Adrenal gland (tissue), 12 donors: ENCODE results near the gene DNMT1. TPM values are rescaled to one million over a fixed set of nuclear protein-coding genes. Genes with fewer than 3 reads are reported as not detected.

Experiments used
- DNase-seq, 7 donors: peaks; one replicate each; pipeline ENCODE4 v3.0.0-alpha.2; 2019 to 2020
- H3K27ac ChIP-seq, 5 donors: fragments of 200-600 bp; sonication (generic) in 4 of 5; 1 replicate in 3 of 5; 2 replicates in 2 of 5; pipeline versions ENCODE4 v1.5.1 to v1.8.0; 2016 to 2020; ENCODE audit warnings: mild to moderate bottlenecking in 1 of 5
- H3K27me3 ChIP-seq: fragments of 200-600 bp; 2 replicates; pipeline ENCODE4 v1.8.0; 2021
- H3K36me3 ChIP-seq, 2 donors: fragments of 200-600 bp; replicated peaks in 1 of 2; 1 replicate in 1 of 2; 2 replicates in 1 of 2; pipeline versions ENCODE4 v1.5.1 to v1.8.0; 2018 to 2022
- H3K4me1 ChIP-seq, 2 donors: fragments of 200-600 bp; replicated peaks in 1 of 2; 1 replicate in 1 of 2; 2 replicates in 1 of 2; pipeline versions ENCODE4 v1.5.1 to v1.8.0; 2018 to 2021
- H3K4me3 ChIP-seq, 4 donors: fragments of 200-600 bp; sonication (generic) in 3 of 4; one replicate each; pipeline ENCODE4 v1.5.1; 2016 to 2018
- H3K9me3 ChIP-seq, 3 donors: fragments of 200-600 bp; sonication (generic) in 1 of 3; replicated peaks in 1 of 3; 1 replicate in 2 of 3; 2 replicates in 1 of 3; pipeline versions ENCODE4 v1.5.1 to v1.8.0; 2016 to 2021
- POLR2A ChIP-seq, 2 donors: fragments of 450-650 bp; IDR thresholded peaks; one replicate each; pipeline ENCODE4 v1.6.1; 2017; ENCODE audit warnings: antibody characterized with exemption in 2 of 2, mild to moderate bottlenecking in 2 of 2, moderate library complexity in 1 of 2
- WGBS, 4 donors: extraction: QIAGEN DNeasy Blood & Tissue Kit in 2 of 4; methylation state at CpG; one replicate each; pipeline versions ENCODE4 v1.1.5 to v1.1.7; 2013 to 2017; 5-methylcytosine and 5-hydroxymethylcytosine counted together
- intact Hi-C, 2 donors: fragments of 100-400 bp; cut with DNase I; formaldehyde crosslinking; loops; one replicate each; pipeline versions ENCODE4 v1.14.1 to v1.15.0; 2022 to 2023
- polyA plus RNA-seq, 3 donors: library from polyadenylated mRNA; stranded (reverse); fragments of 200-250 nt in 2 of 3; fragments of 350-450 nt in 1 of 3; fragmentation: Illumina TruSeq in 1 of 3; extraction: RNeasy Lipid Tissue Mini Kit (QIAGEN cat#74804) in 1 of 3; gene quantifications; one replicate each; pipeline ENCODE4 v1.2.3, GENCODE V29; 2013 to 2014
- total RNA-seq, 9 donors: library from RNA; depleted of rRNA in 4 of 9; stranded (reverse); fragments of >200 nt in 4 of 9; fragments of 120-200 nt in 1 of 9; fragmentation: NEBNext Ultra II Directional in 1 of 9; extraction: Animal tissue kit (Norgen Biotek cat#: 25700) in 1 of 9; gene quantifications; one replicate each; pipeline versions ENCODE4 v1.1.0 to v1.2.4, GENCODE V29; 2013 to 2023
- TF ChIP-seq, protein P1 (sequence below), 6 experiments: fragments of 450-650 bp in 4 of 6; fragments of 200-600 bp in 2 of 6; sonication (generic) in 1 of 6; IDR thresholded peaks; 1 replicate in 5 of 6; 2 replicates in 1 of 6; pipeline versions ENCODE4 v1.5.1 to v1.8.0; 2016 to 2021; ENCODE audit warnings: antibody characterized with exemption in 6 of 6, mild to moderate bottlenecking in 2 of 6, moderate library complexity in 1 of 6
- donor health status: healthy with polysubstance abuse.
- donor health status: Bipolar disorder and iron deficiency.
- donor health status: DM: yes; HTN: yes; CAD: no.
- donor health status: DM: no; HTN: no; CAD: no.
- donor health status: DM: no; HTN: no; CAD: no.
- donor health status: DM: yes; HTN: yes; CAD: no.

Gene DNMT1
- total and polyA plus RNA-seq, 12 donors = 23.6 to 49.7 (median 36.1) TPM

DNA sequence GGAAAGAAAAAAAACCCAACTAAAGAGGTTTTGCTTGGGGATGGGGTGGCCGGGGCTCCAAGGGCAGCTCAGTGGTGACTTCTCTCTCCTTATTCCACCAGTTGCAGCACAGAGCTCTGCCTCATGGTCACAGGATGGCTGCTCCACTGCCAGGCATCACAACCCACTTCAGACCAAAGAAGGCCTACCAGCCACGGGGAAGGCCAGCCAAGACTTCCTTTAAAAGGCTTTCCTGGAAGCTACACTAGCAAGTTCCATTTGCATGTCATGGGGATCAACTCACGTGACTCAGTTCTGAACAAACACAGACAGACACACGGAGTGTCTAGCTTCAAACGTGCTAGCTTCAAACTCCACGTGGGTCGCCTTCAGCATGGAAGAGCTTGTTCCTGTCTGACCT, 61.8 kb downstream of the DNMT1 start:
- no peak overlapping the region for H3K4me3 ChIP-seq
- no peaks in the 10 kb centered on the region for H3K27me3 ChIP-seq
- DNase-seq = no peak
- WGBS, 4 donors = 93 to 94% (median 93%) methylated on average over 4 to 7 of the region's 7 CpGs
- no peaks in the 10 kb centered on the region for H3K9me3 ChIP-seq
- H3K27ac ChIP-seq = no peak overlapping the region
- intact Hi-C loops = no loop called here
- peaks cover 0 to 54% of the 10 kb centered on the region in 2 donors for H3K36me3 ChIP-seq
- no peaks in the 10 kb centered on the region for H3K4me1 ChIP-seq
- TF ChIP-seq POLR2A (IDR thresholded peaks at IDR 0.05) = no peak
- TF ChIP-seq, protein P1, sequence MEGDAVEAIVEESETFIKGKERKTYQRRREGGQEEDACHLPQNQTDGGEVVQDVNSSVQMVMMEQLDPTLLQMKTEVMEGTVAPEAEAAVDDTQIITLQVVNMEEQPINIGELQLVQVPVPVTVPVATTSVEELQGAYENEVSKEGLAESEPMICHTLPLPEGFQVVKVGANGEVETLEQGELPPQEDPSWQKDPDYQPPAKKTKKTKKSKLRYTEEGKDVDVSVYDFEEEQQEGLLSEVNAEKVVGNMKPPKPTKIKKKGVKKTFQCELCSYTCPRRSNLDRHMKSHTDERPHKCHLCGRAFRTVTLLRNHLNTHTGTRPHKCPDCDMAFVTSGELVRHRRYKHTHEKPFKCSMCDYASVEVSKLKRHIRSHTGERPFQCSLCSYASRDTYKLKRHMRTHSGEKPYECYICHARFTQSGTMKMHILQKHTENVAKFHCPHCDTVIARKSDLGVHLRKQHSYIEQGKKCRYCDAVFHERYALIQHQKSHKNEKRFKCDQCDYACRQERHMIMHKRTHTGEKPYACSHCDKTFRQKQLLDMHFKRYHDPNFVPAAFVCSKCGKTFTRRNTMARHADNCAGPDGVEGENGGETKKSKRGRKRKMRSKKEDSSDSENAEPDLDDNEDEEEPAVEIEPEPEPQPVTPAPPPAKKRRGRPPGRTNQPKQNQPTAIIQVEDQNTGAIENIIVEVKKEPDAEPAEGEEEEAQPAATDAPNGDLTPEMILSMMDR (IDR thresholded peaks at IDR 0.05) = no peak

DNA sequence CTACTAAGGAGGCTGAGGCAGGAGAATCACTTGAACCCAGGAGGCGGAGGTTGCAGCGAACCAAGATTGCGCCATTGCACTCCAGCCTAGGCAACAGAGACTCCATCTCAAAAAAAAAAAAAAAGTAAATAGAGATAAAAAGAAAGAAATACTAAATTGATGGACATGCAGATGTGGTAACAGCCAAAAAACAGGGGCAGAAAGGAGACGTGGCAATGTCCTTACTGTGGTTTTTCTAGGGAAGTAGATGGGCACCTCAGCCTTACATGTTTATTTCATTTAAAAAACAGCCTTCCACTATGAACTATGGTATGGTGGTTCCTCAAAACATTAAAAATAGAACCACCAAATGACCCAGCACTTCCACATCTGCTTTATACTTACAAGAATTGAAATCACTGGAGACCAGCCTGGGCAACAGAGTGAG, 68.5 kb downstream of the DNMT1 start:
- H3K4me1 ChIP-seq = no peaks in the 10 kb centered on the region
- no peak for DNase-seq
- 72 to 89% (median 79%) methylated on average over 4 of the region's 4 CpGs for WGBS, 4 donors

DNA sequence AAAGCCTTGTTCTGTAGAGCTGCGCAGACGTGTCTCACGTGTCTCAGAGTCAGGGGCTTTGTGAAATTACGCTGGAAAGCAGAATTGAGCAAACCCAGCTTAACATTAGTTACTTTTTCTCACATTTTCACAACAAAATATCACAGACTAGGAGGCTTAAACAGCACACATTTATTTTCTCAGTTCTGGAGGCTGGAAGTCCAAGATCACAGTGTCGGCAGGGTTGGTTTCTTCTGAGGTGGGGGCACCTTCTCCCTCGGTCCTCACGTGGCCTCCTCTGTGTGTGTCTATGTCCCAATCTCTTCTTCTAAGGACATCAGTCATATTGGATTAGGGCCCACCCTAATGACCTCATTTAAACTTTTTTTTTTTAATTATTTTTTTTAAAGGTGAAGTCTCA, 70.3 kb downstream of the DNMT1 start:
- H3K4me1 ChIP-seq = peaks cover 0 to 5% of the 10 kb centered on the region in 2 donors
- H3K9me3 ChIP-seq = no peaks in the 10 kb centered on the region
- H3K27me3 ChIP-seq = no peaks in the 10 kb centered on the region
- no peaks in the 10 kb centered on the region for H3K36me3 ChIP-seq
- DNase-seq = no peak
- intact Hi-C loops = no loop called here
- no peak overlapping the region for H3K4me3 ChIP-seq
- TF ChIP-seq POLR2A (IDR thresholded peaks at IDR 0.05) = no peak
- TF ChIP-seq, protein P1 (IDR thresholded peaks at IDR 0.05) = no peak
- 95 to 98% (median 96%) methylated on average over 7 of the region's 7 CpGs for WGBS, 4 donors
- H3K27ac ChIP-seq = no peak overlapping the region

More for the DNA sequence above, 68.5 kb downstream of the DNMT1 start:
- no peak overlapping the region for H3K4me3 ChIP-seq
- H3K27ac ChIP-seq = peak overlapping the region in 1 of 5 donors; percentile 57
- intact Hi-C loops = no loop called here
- TF ChIP-seq POLR2A (IDR thresholded peaks at IDR 0.05) = no peak
- TF ChIP-seq, protein P1 (IDR thresholded peaks at IDR 0.05) = no peak
- H3K27me3 ChIP-seq = no peaks in the 10 kb centered on the region
- H3K9me3 ChIP-seq = no peaks in the 10 kb centered on the region
- H3K36me3 ChIP-seq = no peaks in the 10 kb centered on the region

DNA sequence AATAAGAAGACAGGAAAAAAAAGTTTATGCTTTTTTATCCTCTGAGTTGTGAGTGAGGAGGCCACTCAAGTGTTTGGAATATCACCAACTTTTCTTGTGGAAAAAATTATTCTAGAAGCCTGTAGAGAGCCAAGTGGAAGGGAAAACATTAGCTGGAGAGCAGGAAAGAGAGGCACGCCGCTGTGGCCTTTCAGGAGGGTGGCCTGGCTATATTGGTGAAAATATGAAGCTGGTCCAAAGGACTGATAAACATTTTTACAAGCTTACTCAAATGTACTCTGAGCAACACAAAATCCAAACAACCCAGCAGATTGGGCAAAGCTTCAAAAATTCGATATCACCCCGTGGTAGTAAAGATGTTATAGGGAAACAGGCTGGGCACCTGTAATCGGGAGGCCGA, 72.7 kb downstream of the DNMT1 start:
- TF ChIP-seq, protein P1 (IDR thresholded peaks at IDR 0.05) = no peak
- TF ChIP-seq POLR2A (IDR thresholded peaks at IDR 0.05) = no peak
- intact Hi-C loops = no loop called here
- peaks cover 7 to 15% of the 10 kb centered on the region in 2 donors for H3K4me1 ChIP-seq
- H3K27ac ChIP-seq = peak overlapping the region in 1 of 5 donors; percentile 52
- no peaks in the 10 kb centered on the region for H3K27me3 ChIP-seq
- 66 to 83% (median 79%) methylated on average over 6 of the region's 6 CpGs for WGBS, 4 donors
- no peaks in the 10 kb centered on the region for H3K9me3 ChIP-seq
- DNase-seq = peak in 1 of 7 donors; percentile 25
- H3K36me3 ChIP-seq = peaks cover 0 to 16% of the 10 kb centered on the region in 2 donors
- H3K4me3 ChIP-seq = no peak overlapping the region
